Activated CD4-positive, alpha-beta T cell treated with anti-CD3 and anti-CD28 coated beads for 24 hours (primary cell): ENCODE results near the gene NT5C3B.
"Not testable (repeated sequence)": the region's sequence is repeated elsewhere in the genome, so short reads cannot be mapped to it uniquely, and the experiment has no call there.

Source experiments
- DNase-seq, 2 donors: peaks; one replicate each; pipeline ENCODE4 v3.0.0-alpha.2; 2020; ENCODE audit warnings: low read depth in 2 of 2

NT5C3B gene

GRCh38 chr17:41835800-41836549, at the start of gene NT5C3B:
TSS of gene NT5C3B (minus strand) at chr17:41836232. CDS start at chr17:41836193, 39 bp downstream.
- DNase-seq: peak; percentile 41 to 42

GRCh38 chr17:41885733-41886132, 49.7 kb upstream of the NT5C3B start:
- DNase-seq: no peak

- DNase-seq: no peak
These were observed 46.7 kb upstream of the NT5C3B start for GRCh38 chr17:41882756-41883155.

GRCh38 chr17:41880130-41880529, 44.1 kb upstream of the NT5C3B start:
- DNase-seq: no peak

GRCh38 chr17:41874293-41874670, 38.2 kb upstream of the NT5C3B start:
- not testable (repeated sequence) for DNase-seq

- DNase-seq: no peak
These were observed 37.7 kb upstream of the NT5C3B start for GRCh38 chr17:41873559-41874292.

- DNase-seq: no peak
These were observed 35.8 kb upstream of the NT5C3B start for GRCh38 chr17:41871789-41872188.

- no peak for DNase-seq
These were observed 34.6 kb upstream of the NT5C3B start for GRCh38 chr17:41870627-41871026.

- DNase-seq: no peak
These were observed 34.1 kb upstream of the NT5C3B start for GRCh38 chr17:41870097-41870496.

GRCh38 chr17:41869426-41869825, 33.4 kb upstream of the NT5C3B start:
- no peak for DNase-seq

- no peak for DNase-seq
These were observed 32.5 kb upstream of the NT5C3B start for GRCh38 chr17:41868568-41868967.

- DNase-seq: no peak
These were observed 29.5 kb upstream of the NT5C3B start for GRCh38 chr17:41865596-41865893.

GRCh38 chr17:41864836-41865595, 29.0 kb upstream of the NT5C3B start, which contains the start of gene KLHL11:
TSS of gene KLHL11 (minus strand) at chr17:41865423. CDS start at chr17:41865370, 53 bp downstream.
- peak; percentile 82 for DNase-seq

- no peak for DNase-seq
These were observed 28.4 kb upstream of the NT5C3B start for GRCh38 chr17:41864498-41864835.

GRCh38 chr17:41863074-41863848, 27.2 kb upstream of the NT5C3B start:
- peak in 1 of 2 donors; percentile 16 for DNase-seq

- DNase-seq: no peak
These were observed 24.4 kb upstream of the NT5C3B start for GRCh38 chr17:41860254-41860931.

GRCh38 chr17:41851382-41851781, 15.3 kb upstream of the NT5C3B start:
- not testable (repeated sequence) for DNase-seq

- DNase-seq: no peak
These were observed 13.4 kb upstream of the NT5C3B start for GRCh38 chr17:41849251-41849990.

GRCh38 chr17:41848788-41849187, 12.8 kb upstream of the NT5C3B start:
- no peak for DNase-seq

GRCh38 chr17:41844971-41845370, 8.9 kb upstream of the NT5C3B start:
- no peak for DNase-seq

GRCh38 chr17:41840781-41841180, 4.7 kb upstream of the NT5C3B start:
- DNase-seq: not testable (repeated sequence)
